Activated naive CD8-positive, alpha-beta T cell treated with anti-CD3 and anti-CD28 coated beads for 36 hours (primary cell): ENCODE results near the gene EPS8L3. TPM values are rescaled to one million over a fixed set of nuclear protein-coding genes. Genes with fewer than 3 reads are reported as not detected.
A peak's percentile ranks its signal among the peaks of the same experiment; 100 is the strongest.

Experiments used
- DNase-seq: peaks from one replicate; pipeline ENCODE4 v3.0.0; 2021
- H3K27ac Mint-ChIP-seq: one replicate; pipeline ENCODE4 v1.8.0; 2022; ENCODE audit warnings: mild to moderate bottlenecking, moderate library complexity, mixed read lengths
- H3K27me3 Mint-ChIP-seq: one replicate; pipeline ENCODE4 v1.8.0; 2022; ENCODE audit warnings: mild to moderate bottlenecking, mixed read lengths
- H3K36me3 Mint-ChIP-seq: one replicate; pipeline ENCODE4 v1.8.0; 2021; ENCODE audit warnings: mild to moderate bottlenecking, mixed read lengths
- H3K4me1 Mint-ChIP-seq: one replicate; pipeline ENCODE4 v1.8.0; 2021; ENCODE audit warnings: mixed read lengths
- H3K4me3 Mint-ChIP-seq: one replicate; pipeline ENCODE4 v1.8.0; 2022; ENCODE audit warnings: mild to moderate bottlenecking, moderate library complexity, mixed read lengths
- H3K9me3 Mint-ChIP-seq: one replicate; pipeline ENCODE4 v1.8.0; 2022; ENCODE audit warnings: mixed read lengths
- total RNA-seq, 2 experiments: library from RNA; stranded (reverse); gene quantifications; one replicate each; pipeline ENCODE4 v1.2.3, GENCODE V29; 2021

EPS8L3 gene
- total RNA-seq, 2 experiments from 2014 or later, result not detected

- Mint-ChIP-seq H3K27ac (peak overlapping the region; percentile 42), H3K36me3 (no peaks in the 10 kb centered on the region), H3K4me1 (peaks cover 44% of the 10 kb centered on the region), H3K9me3 (no peaks in the 10 kb centered on the region), H3K27me3 (no peaks in the 10 kb centered on the region), H3K4me3 (no peak overlapping the region)
- DNase-seq, result no peak
Observed at GRCh38 chr1:109788695-109789521, 25.2 kb upstream of the EPS8L3 start.

GRCh38 chr1:109787845-109788601, 24.3 kb upstream of the EPS8L3 start:
- H3K9me3 Mint-ChIP-seq, result no peaks in the 10 kb centered on the region
- DNase-seq, result no peak
- H3K27ac Mint-ChIP-seq, result peak overlapping the region; percentile 42
- peaks cover 35% of the 10 kb centered on the region for H3K4me1 Mint-ChIP-seq
- no peaks in the 10 kb centered on the region for H3K27me3 Mint-ChIP-seq
- no peak overlapping the region for H3K4me3 Mint-ChIP-seq
- no peaks in the 10 kb centered on the region for H3K36me3 Mint-ChIP-seq

- Mint-ChIP-seq H3K27ac (no peak overlapping the region), H3K36me3 (no peaks in the 10 kb centered on the region), H3K27me3 (no peaks in the 10 kb centered on the region), H3K9me3 (no peaks in the 10 kb centered on the region), H3K4me3 (no peak overlapping the region), H3K4me1 (peaks cover 32% of the 10 kb centered on the region)
- no peak for DNase-seq
Observed at GRCh38 chr1:109787211-109787844, 23.6 kb upstream of the EPS8L3 start.

- no peak for DNase-seq
- Mint-ChIP-seq H3K27ac (no peak overlapping the region), H3K4me1 (peaks cover 28% of the 10 kb centered on the region), H3K9me3 (no peaks in the 10 kb centered on the region), H3K36me3 (no peaks in the 10 kb centered on the region), H3K4me3 (no peak overlapping the region), H3K27me3 (no peaks in the 10 kb centered on the region)
Observed at GRCh38 chr1:109786531-109787021, 22.9 kb upstream of the EPS8L3 start.

GRCh38 chr1:109786112-109786480, 22.4 kb upstream of the EPS8L3 start:
- Mint-ChIP-seq H3K4me1 (peaks cover 23% of the 10 kb centered on the region), H3K36me3 (no peaks in the 10 kb centered on the region), H3K9me3 (no peaks in the 10 kb centered on the region), H3K4me3 (no peak overlapping the region), H3K27ac (no peak overlapping the region), H3K27me3 (no peaks in the 10 kb centered on the region)
- no peak for DNase-seq

- Mint-ChIP-seq H3K9me3 (no peaks in the 10 kb centered on the region), H3K4me3 (no peak overlapping the region), H3K27ac (no peak overlapping the region), H3K36me3 (no peaks in the 10 kb centered on the region), H3K4me1 (peaks cover 18% of the 10 kb centered on the region), H3K27me3 (no peaks in the 10 kb centered on the region)
- no peak for DNase-seq
Observed at GRCh38 chr1:109785446-109786111, 21.9 kb upstream of the EPS8L3 start.

GRCh38 chr1:109784551-109785252, 21.0 kb upstream of the EPS8L3 start:
- no peak for DNase-seq
- H3K27me3 Mint-ChIP-seq, result no peaks in the 10 kb centered on the region
- H3K27ac Mint-ChIP-seq, result no peak overlapping the region
- no peaks in the 10 kb centered on the region for H3K9me3 Mint-ChIP-seq
- H3K4me1 Mint-ChIP-seq, result peaks cover 9% of the 10 kb centered on the region
- no peak overlapping the region for H3K4me3 Mint-ChIP-seq
- H3K36me3 Mint-ChIP-seq, result no peaks in the 10 kb centered on the region

GRCh38 chr1:109783436-109783835, 19.7 kb upstream of the EPS8L3 start:
- H3K27me3 Mint-ChIP-seq, result no peaks in the 10 kb centered on the region
- H3K27ac Mint-ChIP-seq, result no peak overlapping the region
- no peaks in the 10 kb centered on the region for H3K36me3 Mint-ChIP-seq
- H3K4me3 Mint-ChIP-seq, result no peak overlapping the region
- DNase-seq, result no peak
- peaks cover 2% of the 10 kb centered on the region for H3K4me1 Mint-ChIP-seq
- H3K9me3 Mint-ChIP-seq, result no peaks in the 10 kb centered on the region

- no peak overlapping the region for H3K4me3 Mint-ChIP-seq
- no peaks in the 10 kb centered on the region for H3K27me3 Mint-ChIP-seq
- no peak overlapping the region for H3K27ac Mint-ChIP-seq
- H3K4me1 Mint-ChIP-seq, result no peaks in the 10 kb centered on the region
- H3K36me3 Mint-ChIP-seq, result no peaks in the 10 kb centered on the region
- H3K9me3 Mint-ChIP-seq, result no peaks in the 10 kb centered on the region
- no peak for DNase-seq
Observed at GRCh38 chr1:109782927-109783326, 19.2 kb upstream of the EPS8L3 start.

- Mint-ChIP-seq H3K27ac (no peak overlapping the region), H3K27me3 (no peaks in the 10 kb centered on the region), H3K4me3 (no peak overlapping the region), H3K9me3 (no peaks in the 10 kb centered on the region), H3K36me3 (no peaks in the 10 kb centered on the region), H3K4me1 (no peaks in the 10 kb centered on the region)
- DNase-seq, result no peak
Observed at GRCh38 chr1:109782514-109782913, 18.8 kb upstream of the EPS8L3 start.

GRCh38 chr1:109781806-109782205, 18.1 kb upstream of the EPS8L3 start:
- no peak for DNase-seq
- no peaks in the 10 kb centered on the region for H3K36me3 Mint-ChIP-seq
- no peak overlapping the region for H3K27ac Mint-ChIP-seq
- no peaks in the 10 kb centered on the region for H3K27me3 Mint-ChIP-seq
- no peaks in the 10 kb centered on the region for H3K9me3 Mint-ChIP-seq
- H3K4me3 Mint-ChIP-seq, result no peak overlapping the region
- no peaks in the 10 kb centered on the region for H3K4me1 Mint-ChIP-seq

GRCh38 chr1:109780982-109781381, 17.3 kb upstream of the EPS8L3 start:
- Mint-ChIP-seq H3K36me3 (no peaks in the 10 kb centered on the region), H3K4me3 (no peak overlapping the region), H3K27ac (no peak overlapping the region), H3K27me3 (no peaks in the 10 kb centered on the region), H3K4me1 (peaks cover 3% of the 10 kb centered on the region), H3K9me3 (no peaks in the 10 kb centered on the region)
- DNase-seq, result no peak

GRCh38 chr1:109777980-109778625, 14.4 kb upstream of the EPS8L3 start:
- Mint-ChIP-seq H3K4me3 (no peak overlapping the region), H3K36me3 (no peaks in the 10 kb centered on the region), H3K9me3 (no peaks in the 10 kb centered on the region), H3K27me3 (peaks cover 6% of the 10 kb centered on the region), H3K4me1 (peaks cover 4% of the 10 kb centered on the region), H3K27ac (no peak overlapping the region)
- DNase-seq, result no peak

GRCh38 chr1:109777436-109777835, 13.7 kb upstream of the EPS8L3 start:
- H3K27me3 Mint-ChIP-seq, result peaks cover 6% of the 10 kb centered on the region
- H3K36me3 Mint-ChIP-seq, result no peaks in the 10 kb centered on the region
- no peak overlapping the region for H3K27ac Mint-ChIP-seq
- no peaks in the 10 kb centered on the region for H3K9me3 Mint-ChIP-seq
- H3K4me1 Mint-ChIP-seq, result peaks cover 4% of the 10 kb centered on the region
- H3K4me3 Mint-ChIP-seq, result no peak overlapping the region
- no peak for DNase-seq
